Measurements from ENCODE around the gene HEPH. TPM values are rescaled to one million over a fixed set of nuclear protein-coding genes. Genes with fewer than 3 reads are reported as not detected.

HEPH gene
- total RNA-seq, 1 experiment from 2014 or later: not detected

- POLR2A ChIA-PET (ENCODE audit: low non-redundant PET): no interaction called here
- BruUV-seq (replicated peaks): no TSS peak
- Histone ChIP-seq H3K27ac (ENCODE audit: low read depth, low read length, poor library complexity, severe bottlenecking) (no peak overlapping the region), H3K4me1 (ENCODE audit: insufficient read depth, low read length, poor library complexity, severe bottlenecking) (no peaks in the 10 kb centered on the region), H3K27me3 (replicated peaks; ENCODE audit: insufficient read depth, low read depth, low read length, poor library complexity) (no peaks in the 10 kb centered on the region), H3K9me3 (ENCODE audit: low read depth, low read length, poor library complexity, severe bottlenecking) (no peaks in the 10 kb centered on the region), H3K36me3 (ENCODE audit: insufficient read depth, low read length, poor library complexity, severe bottlenecking) (no peaks in the 10 kb centered on the region), H3K4me3 (ENCODE audit: low read depth, low read length, poor library complexity, severe bottlenecking) (no peak overlapping the region)
- intact Hi-C loops (cut with micrococcal nuclease; ENCODE audit: unreplicated experiment): no loop called here
- no peak for TF ChIP-seq EZH2 (IDR thresholded peaks at IDR 0.05; ENCODE audit: borderline replicate concordance, low read depth, low read length, poor library complexity, severe bottlenecking)
- no peak for TF ChIP-seq CTCF (conservative IDR thresholded peaks at IDR 0.05; ENCODE audit: low read depth, low read length)
- DNase-seq (ENCODE audit: low spot score): no peak
- CTCF ChIA-PET: no interaction called here
Measured at GRCh38 chrX:66166671-66167070, 2.6 kb downstream of the HEPH start.

- TF ChIP-seq CTCF (conservative IDR thresholded peaks at IDR 0.05; ENCODE audit: low read depth, low read length): no peak
- no peak for TF ChIP-seq EZH2 (IDR thresholded peaks at IDR 0.05; ENCODE audit: borderline replicate concordance, low read depth, low read length, poor library complexity, severe bottlenecking)
- H3K4me3 ChIP-seq (ENCODE audit: low read depth, low read length, poor library complexity, severe bottlenecking): no peak overlapping the region
- BruUV-seq (replicated peaks): no TSS peak
- POLR2A ChIA-PET (ENCODE audit: low non-redundant PET): no interaction called here
- H3K27ac ChIP-seq (ENCODE audit: low read depth, low read length, poor library complexity, severe bottlenecking): no peak overlapping the region
- CTCF ChIA-PET: no interaction called here
- H3K4me1 ChIP-seq (ENCODE audit: insufficient read depth, low read length, poor library complexity, severe bottlenecking): no peaks in the 10 kb centered on the region
- H3K27me3 ChIP-seq (replicated peaks; ENCODE audit: insufficient read depth, low read depth, low read length, poor library complexity): no peaks in the 10 kb centered on the region
- no peaks in the 10 kb centered on the region for H3K9me3 ChIP-seq (ENCODE audit: low read depth, low read length, poor library complexity, severe bottlenecking)
- intact Hi-C loops (cut with micrococcal nuclease; ENCODE audit: unreplicated experiment): no loop called here
- no peaks in the 10 kb centered on the region for H3K36me3 ChIP-seq (ENCODE audit: insufficient read depth, low read length, poor library complexity, severe bottlenecking)
- no peak for DNase-seq (ENCODE audit: low spot score)
Measured at GRCh38 chrX:66167431-66167830, 3.4 kb downstream of the HEPH start.

- ChIA-PET CTCF (no interaction called here), POLR2A (ENCODE audit: low non-redundant PET) (no interaction called here)
- BruUV-seq (replicated peaks): no TSS peak
- no peak for TF ChIP-seq EZH2 (IDR thresholded peaks at IDR 0.05; ENCODE audit: borderline replicate concordance, low read depth, low read length, poor library complexity, severe bottlenecking)
- no peak for TF ChIP-seq CTCF (conservative IDR thresholded peaks at IDR 0.05; ENCODE audit: low read depth, low read length)
- Histone ChIP-seq H3K4me1 (ENCODE audit: insufficient read depth, low read length, poor library complexity, severe bottlenecking) (no peaks in the 10 kb centered on the region), H3K36me3 (ENCODE audit: insufficient read depth, low read length, poor library complexity, severe bottlenecking) (no peaks in the 10 kb centered on the region), H3K9me3 (ENCODE audit: low read depth, low read length, poor library complexity, severe bottlenecking) (no peaks in the 10 kb centered on the region), H3K27me3 (replicated peaks; ENCODE audit: insufficient read depth, low read depth, low read length, poor library complexity) (no peaks in the 10 kb centered on the region), H3K27ac (ENCODE audit: low read depth, low read length, poor library complexity, severe bottlenecking) (no peak overlapping the region), H3K4me3 (ENCODE audit: low read depth, low read length, poor library complexity, severe bottlenecking) (no peak overlapping the region)
- intact Hi-C loops (cut with micrococcal nuclease; ENCODE audit: unreplicated experiment): no loop called here
- DNase-seq (ENCODE audit: low spot score): no peak
Measured at GRCh38 chrX:66176134-66176533, 12.1 kb downstream of the HEPH start.

Measured in A673 (cell line).